GM13976 (cell line): ENCODE data around the gene USF2.

Source experiments
- DNase-seq: peaks from one replicate; pipeline ENCODE4 v3.0.0; 2012; ENCODE audit warnings: low spot score
- CTCF ChIP-seq: IDR thresholded peaks from 2 replicates; pipeline ENCODE4 v1.5.1; 2012; ENCODE audit warnings: borderline replicate concordance, mild to moderate bottlenecking; ENCODE audit not compliant: insufficient read depth; ENCODE audit errors: extremely low read depth, missing control alignments, control extremely low read depth
- in situ Hi-C: fragments of 300-500 bp; cut with MboI; formaldehyde crosslinking; loops from one replicate; pipeline ENCODE4 v1.12.0; 2022; ENCODE audit warnings: low sequenced_read_pairs, mixed read lengths, inconsistent platforms; ENCODE audit not compliant: unreplicated experiment

The USF2 gene

GRCh38 chr19:35266520-35267352 lies 2.0 kb upstream of the USF2 start:
- DNase-seq: peak; percentile 29
- in situ Hi-C loops: no loop called here
- no peak for TF ChIP-seq CTCF

- no peak for TF ChIP-seq CTCF
- in situ Hi-C loops: no loop called here
- no peak for DNase-seq
These were observed 1.4 kb upstream of the USF2 start for GRCh38 chr19:35267353-35267817.

- DNase-seq: peak; percentile 96
- no peak for TF ChIP-seq CTCF
- in situ Hi-C loops: no loop called here
These were observed 785 bp upstream of the USF2 start for GRCh38 chr19:35267818-35268535.

- DNase-seq: peak; percentile 90
- TF ChIP-seq CTCF: peak; percentile 84
- in situ Hi-C loops: no loop called here
These were observed 816 bp downstream of the USF2 start for GRCh38 chr19:35269438-35270117.

GRCh38 chr19:35270381-35270811 lies 1.6 kb downstream of the USF2 start:
- no peak for TF ChIP-seq CTCF
- in situ Hi-C loops: no loop called here
- no peak for DNase-seq

- no peak for TF ChIP-seq CTCF
- in situ Hi-C loops: no loop called here
- DNase-seq: no peak
These were observed 2.8 kb downstream of the USF2 start for GRCh38 chr19:35271546-35271945.
